ENCODE measurements around the gene SDCBP2. TPM values are rescaled to one million over a fixed set of nuclear protein-coding genes. Genes with fewer than 3 reads are reported as not detected.

SDCBP2 gene
- total and polyA plus RNA-seq, 2 experiments from 2014 or later = 3.2 to 5.3 TPM

DNA sequence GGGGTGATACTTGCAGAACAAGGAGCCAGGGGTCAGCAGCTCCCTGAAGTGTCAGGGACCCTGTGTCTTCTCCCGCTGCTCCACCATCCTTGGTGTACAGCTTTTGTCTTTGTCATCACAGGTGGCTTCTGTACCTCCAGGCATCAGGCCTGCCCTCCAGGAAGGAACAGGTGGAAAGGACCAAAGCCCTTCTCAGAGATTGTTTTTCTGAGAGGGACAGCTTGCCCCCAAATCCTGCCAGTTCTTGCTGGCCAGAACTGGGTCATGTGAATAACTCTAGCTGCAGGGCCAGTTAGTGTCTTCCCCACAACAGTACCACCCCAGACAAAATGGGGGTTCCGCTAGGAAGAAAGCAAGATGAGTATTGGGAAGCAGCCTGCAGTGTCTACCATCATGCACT, 31.5 kb downstream of the SDCBP2 start (continued):
- TF ChIP-seq, protein P1, sequence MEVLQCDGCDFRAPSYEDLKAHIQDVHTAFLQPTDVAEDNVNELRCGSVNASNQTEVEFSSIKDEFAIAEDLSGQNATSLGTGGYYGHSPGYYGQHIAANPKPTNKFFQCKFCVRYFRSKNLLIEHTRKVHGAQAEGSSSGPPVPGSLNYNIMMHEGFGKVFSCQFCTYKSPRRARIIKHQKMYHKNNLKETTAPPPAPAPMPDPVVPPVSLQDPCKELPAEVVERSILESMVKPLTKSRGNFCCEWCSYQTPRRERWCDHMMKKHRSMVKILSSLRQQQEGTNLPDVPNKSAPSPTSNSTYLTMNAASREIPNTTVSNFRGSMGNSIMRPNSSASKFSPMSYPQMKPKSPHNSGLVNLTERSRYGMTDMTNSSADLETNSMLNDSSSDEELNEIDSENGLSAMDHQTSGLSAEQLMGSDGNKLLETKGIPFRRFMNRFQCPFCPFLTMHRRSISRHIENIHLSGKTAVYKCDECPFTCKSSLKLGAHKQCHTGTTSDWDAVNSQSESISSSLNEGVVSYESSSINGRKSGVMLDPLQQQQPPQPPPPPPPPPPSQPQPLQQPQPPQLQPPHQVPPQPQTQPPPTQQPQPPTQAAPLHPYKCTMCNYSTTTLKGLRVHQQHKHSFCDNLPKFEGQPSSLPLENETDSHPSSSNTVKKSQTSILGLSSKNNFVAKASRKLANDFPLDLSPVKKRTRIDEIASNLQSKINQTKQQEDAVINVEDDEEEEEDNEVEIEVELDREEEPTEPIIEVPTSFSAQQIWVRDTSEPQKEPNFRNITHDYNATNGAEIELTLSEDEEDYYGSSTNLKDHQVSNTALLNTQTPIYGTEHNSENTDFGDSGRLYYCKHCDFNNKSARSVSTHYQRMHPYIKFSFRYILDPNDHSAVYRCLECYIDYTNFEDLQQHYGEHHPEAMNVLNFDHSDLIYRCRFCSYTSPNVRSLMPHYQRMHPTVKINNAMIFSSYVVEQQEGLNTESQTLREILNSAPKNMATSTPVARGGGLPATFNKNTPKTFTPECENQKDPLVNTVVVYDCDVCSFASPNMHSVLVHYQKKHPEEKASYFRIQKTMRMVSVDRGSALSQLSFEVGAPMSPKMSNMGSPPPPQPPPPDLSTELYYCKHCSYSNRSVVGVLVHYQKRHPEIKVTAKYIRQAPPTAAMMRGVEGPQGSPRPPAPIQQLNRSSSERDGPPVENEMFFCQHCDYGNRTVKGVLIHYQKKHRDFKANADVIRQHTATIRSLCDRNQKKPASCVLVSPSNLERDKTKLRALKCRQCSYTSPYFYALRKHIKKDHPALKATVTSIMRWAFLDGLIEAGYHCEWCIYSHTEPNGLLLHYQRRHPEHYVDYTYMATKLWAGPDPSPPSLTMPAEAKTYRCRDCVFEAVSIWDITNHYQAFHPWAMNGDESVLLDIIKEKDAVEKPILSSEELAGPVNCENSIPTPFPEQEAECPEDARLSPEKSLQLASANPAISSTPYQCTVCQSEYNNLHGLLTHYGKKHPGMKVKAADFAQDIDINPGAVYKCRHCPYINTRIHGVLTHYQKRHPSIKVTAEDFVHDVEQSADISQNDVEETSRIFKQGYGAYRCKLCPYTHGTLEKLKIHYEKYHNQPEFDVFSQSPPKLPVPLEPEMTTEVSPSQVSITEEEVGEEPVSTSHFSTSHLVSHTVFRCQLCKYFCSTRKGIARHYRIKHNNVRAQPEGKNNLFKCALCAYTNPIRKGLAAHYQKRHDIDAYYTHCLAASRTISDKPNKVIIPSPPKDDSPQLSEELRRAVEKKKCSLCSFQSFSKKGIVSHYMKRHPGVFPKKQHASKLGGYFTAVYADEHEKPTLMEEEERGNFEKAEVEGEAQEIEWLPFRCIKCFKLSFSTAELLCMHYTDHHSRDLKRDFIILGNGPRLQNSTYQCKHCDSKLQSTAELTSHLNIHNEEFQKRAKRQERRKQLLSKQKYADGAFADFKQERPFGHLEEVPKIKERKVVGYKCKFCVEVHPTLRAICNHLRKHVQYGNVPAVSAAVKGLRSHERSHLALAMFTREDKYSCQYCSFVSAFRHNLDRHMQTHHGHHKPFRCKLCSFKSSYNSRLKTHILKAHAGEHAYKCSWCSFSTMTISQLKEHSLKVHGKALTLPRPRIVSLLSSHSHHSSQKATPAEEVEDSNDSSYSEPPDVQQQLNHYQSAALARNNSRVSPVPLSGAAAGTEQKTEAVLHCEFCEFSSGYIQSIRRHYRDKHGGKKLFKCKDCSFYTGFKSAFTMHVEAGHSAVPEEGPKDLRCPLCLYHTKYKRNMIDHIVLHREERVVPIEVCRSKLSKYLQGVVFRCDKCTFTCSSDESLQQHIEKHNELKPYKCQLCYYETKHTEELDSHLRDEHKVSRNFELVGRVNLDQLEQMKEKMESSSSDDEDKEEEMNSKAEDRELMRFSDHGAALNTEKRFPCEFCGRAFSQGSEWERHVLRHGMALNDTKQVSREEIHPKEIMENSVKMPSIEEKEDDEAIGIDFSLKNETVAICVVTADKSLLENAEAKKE (CRISPR knock-in tag; IDR thresholded peaks at IDR 0.05) = no peak
- TF ChIP-seq, protein P2, sequence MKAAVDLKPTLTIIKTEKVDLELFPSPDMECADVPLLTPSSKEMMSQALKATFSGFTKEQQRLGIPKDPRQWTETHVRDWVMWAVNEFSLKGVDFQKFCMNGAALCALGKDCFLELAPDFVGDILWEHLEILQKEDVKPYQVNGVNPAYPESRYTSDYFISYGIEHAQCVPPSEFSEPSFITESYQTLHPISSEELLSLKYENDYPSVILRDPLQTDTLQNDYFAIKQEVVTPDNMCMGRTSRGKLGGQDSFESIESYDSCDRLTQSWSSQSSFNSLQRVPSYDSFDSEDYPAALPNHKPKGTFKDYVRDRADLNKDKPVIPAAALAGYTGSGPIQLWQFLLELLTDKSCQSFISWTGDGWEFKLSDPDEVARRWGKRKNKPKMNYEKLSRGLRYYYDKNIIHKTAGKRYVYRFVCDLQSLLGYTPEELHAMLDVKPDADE (IDR thresholded peaks at IDR 0.05) = no peak
- no peak for TF ChIP-seq JUNB (IDR thresholded peaks at IDR 0.05; ENCODE audit: unreplicated experiment)
- no peak for TF ChIP-seq EZH2 (IDR thresholded peaks at IDR 0.05; ENCODE audit: low read depth, unreplicated experiment)
- TF ChIP-seq NANOG (IDR thresholded peaks at IDR 0.05; ENCODE audit: borderline replicate concordance) = no peak

DNA sequence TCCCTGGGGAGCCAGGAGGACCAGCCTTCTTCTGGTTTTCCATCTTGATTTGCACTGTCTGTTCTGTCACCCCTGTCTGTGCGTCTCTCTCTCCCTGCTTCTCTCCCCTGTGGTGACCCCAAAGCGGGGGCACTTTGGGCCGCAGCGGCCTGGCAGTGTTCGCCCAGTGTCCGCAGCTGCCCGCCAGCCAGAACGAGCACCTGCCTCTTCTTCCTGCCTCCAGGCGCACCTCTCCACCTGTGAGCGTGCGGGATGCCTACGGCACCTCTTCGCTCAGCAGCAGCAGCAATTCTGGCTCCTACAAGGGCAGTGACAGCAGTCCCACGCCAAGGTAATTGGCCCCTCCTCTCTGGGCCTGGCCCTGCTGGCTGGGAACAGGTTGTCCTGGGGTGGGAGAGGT, 32.0 kb downstream of the SDCBP2 start:
- Histone ChIP-seq H2AFZ (no peak overlapping the region), H4K20me1 (replicated peaks; ENCODE audit: insufficient read depth) (no peaks in the 10 kb centered on the region), H3K27me3 (ENCODE audit: insufficient read depth) (no peaks in the 10 kb centered on the region), H3F3A (replicated peaks; ENCODE audit: low read depth) (no peaks in the 10 kb centered on the region), H3K4me2 (no peak overlapping the region), H3K27ac (ENCODE audit: low read depth) (no peak overlapping the region), H3K36me3 (ENCODE audit: insufficient read depth) (no peaks in the 10 kb centered on the region), H3K4me1 (ENCODE audit: insufficient read depth) (no peaks in the 10 kb centered on the region), H3K9me2 (ENCODE audit: insufficient read depth) (no peaks in the 10 kb centered on the region), H3K79me2 (replicated peaks; ENCODE audit: insufficient read depth) (no peaks in the 10 kb centered on the region), H3K4me3 (no peak overlapping the region)
- no peaks in the 10 kb centered on the region for H3K9me3 Mint-ChIP-seq
- DNase-seq (ENCODE audit: low spot score) = no peak
- H3K36me3 Mint-ChIP-seq (ENCODE audit: low read depth) = no peaks in the 10 kb centered on the region; the same call in 2 of the 3 replicates
- H3K27ac Mint-ChIP-seq = no peak overlapping the region
- no peak for ATAC-seq
- H3K4me1 Mint-ChIP-seq = peaks cover 8% of the 10 kb centered on the region
- H3K27me3 Mint-ChIP-seq (ENCODE audit: insufficient read depth, low read depth, poor library complexity) = peaks cover 8% of the 10 kb centered on the region
- no peak overlapping the region for H3K4me3 Mint-ChIP-seq
- TF ChIP-seq CREB1 (CRISPR knock-in tag; IDR thresholded peaks at IDR 0.05; ENCODE audit: low read depth) (no peak), JUNB (IDR thresholded peaks at IDR 0.05; ENCODE audit: unreplicated experiment) (no peak)

Measured in GM23338 (cell line).